Measurements from ENCODE around the gene FNDC1.

The FNDC1 gene

GRCh38 chr6:159317430-159317829 is 148.2 kb downstream of the FNDC1 start:
- H3K27ac Mint-ChIP-seq, result no peak overlapping the region
- no peaks in the 10 kb centered on the region for H3K36me3 Mint-ChIP-seq
- H3K4me3 Mint-ChIP-seq, result no peak overlapping the region
- no peaks in the 10 kb centered on the region for H3K4me1 Mint-ChIP-seq
- ATAC-seq (peak; percentile 59), DNase-seq (ENCODE audit: low spot score in 2 of 2) (peak in 1 of 2 donors; percentile 45)
- no peaks in the 10 kb centered on the region for H3K9me3 Mint-ChIP-seq

- H3K36me3 Mint-ChIP-seq, result no peaks in the 10 kb centered on the region
- DNase-seq (ENCODE audit: low spot score in 2 of 2), result no peak
- H3K9me3 Mint-ChIP-seq, result no peaks in the 10 kb centered on the region
- H3K4me3 Mint-ChIP-seq, result no peak overlapping the region
- no peaks in the 10 kb centered on the region for H3K4me1 Mint-ChIP-seq
- no peak for ATAC-seq
- no peak overlapping the region for H3K27ac Mint-ChIP-seq
Measured at GRCh38 chr6:159321267-159321666, 152.1 kb downstream of the FNDC1 start.
